HG03196 (cell line): ENCODE data around the gene EPOP.

Experiments used
- ATAC-seq: cut with Tn5 transposase; IDR thresholded peaks from one replicate; pipeline ENCODE4 v1.9.1; 2021; ENCODE audit not compliant: unreplicated experiment

The EPOP gene

GRCh38 chr17:38674014-38674748, 576 bp downstream of the EPOP start:
- peak; percentile 27 for ATAC-seq

GRCh38 chr17:38673707-38674013, 1.1 kb downstream of the EPOP start:
- peak; percentile 8 for ATAC-seq

- ATAC-seq, result no peak
Measured at GRCh38 chr17:38672788-38673706, 1.7 kb downstream of the EPOP start.

GRCh38 chr17:38671939-38672720, 2.6 kb downstream of the EPOP start:
- ATAC-seq, result no peak

GRCh38 chr17:38669520-38669919, 5.2 kb downstream of the EPOP start:
- no peak for ATAC-seq

GRCh38 chr17:38667787-38668122, 7.0 kb downstream of the EPOP start:
- no peak for ATAC-seq

GRCh38 chr17:38667099-38667786, 7.5 kb downstream of the EPOP start:
- no peak for ATAC-seq

GRCh38 chr17:38663964-38664644, 10.7 kb downstream of the EPOP start:
- ATAC-seq, result no peak

- no peak for ATAC-seq
Measured at GRCh38 chr17:38663125-38663751, 11.5 kb downstream of the EPOP start.

GRCh38 chr17:38660097-38661025, 14.4 kb downstream of the EPOP start:
- ATAC-seq, result no peak

GRCh38 chr17:38659415-38659814, 15.3 kb downstream of the EPOP start:
- ATAC-seq, result no peak

- no peak for ATAC-seq
Measured at GRCh38 chr17:38658741-38659345, 15.9 kb downstream of the EPOP start.

- ATAC-seq, result no peak
Measured at GRCh38 chr17:38657824-38658740, 16.7 kb downstream of the EPOP start.

- no peak for ATAC-seq
Measured at GRCh38 chr17:38656959-38657823, 17.6 kb downstream of the EPOP start.

- no peak for ATAC-seq
Measured at GRCh38 chr17:38654411-38655398, 20.1 kb downstream of the EPOP start.
